Measurements from ENCODE around the gene TSC22D4.

DNA sequence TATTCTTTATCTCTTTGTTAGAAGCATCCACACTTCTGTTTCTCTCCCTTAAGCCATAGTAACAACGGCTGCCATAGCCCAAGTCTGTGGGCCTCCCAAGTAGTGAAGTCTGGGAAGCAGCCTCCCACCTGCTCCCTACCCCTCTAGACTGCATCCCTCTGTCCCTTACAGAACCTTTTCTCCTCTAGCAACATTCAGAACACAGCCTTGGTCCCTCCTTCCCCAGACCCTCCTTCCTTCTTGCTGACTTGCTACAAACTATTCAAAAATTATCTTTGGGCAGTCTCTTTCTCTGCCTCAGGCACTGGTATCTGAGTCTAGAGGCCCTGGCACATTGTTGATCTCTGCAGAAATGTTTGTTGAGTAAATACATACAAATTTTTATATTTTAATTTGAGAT is 2.5 kb upstream of the TSC22D4 start:
- TF ChIP-seq RAD21 (IDR thresholded peaks at IDR 0.05) (no peak), FOXA1 (IDR thresholded peaks at IDR 0.05) (no peak), GABPA (IDR thresholded peaks at IDR 0.05 in 1 of 2, conservative IDR thresholded peaks at IDR 0.05 in 1 of 2) (no peak), YY1 (IDR thresholded peaks at IDR 0.05) (no peak), SP1 (IDR thresholded peaks at IDR 0.05) (no peak), TAF1 (conservative IDR thresholded peaks at IDR 0.05) (no peak), HNF4G (IDR thresholded peaks at IDR 0.05) (no peak), JUND (IDR thresholded peaks at IDR 0.05) (no peak), RXRA (IDR thresholded peaks at IDR 0.05) (no peak)
- TF ChIP-seq, protein P1, sequence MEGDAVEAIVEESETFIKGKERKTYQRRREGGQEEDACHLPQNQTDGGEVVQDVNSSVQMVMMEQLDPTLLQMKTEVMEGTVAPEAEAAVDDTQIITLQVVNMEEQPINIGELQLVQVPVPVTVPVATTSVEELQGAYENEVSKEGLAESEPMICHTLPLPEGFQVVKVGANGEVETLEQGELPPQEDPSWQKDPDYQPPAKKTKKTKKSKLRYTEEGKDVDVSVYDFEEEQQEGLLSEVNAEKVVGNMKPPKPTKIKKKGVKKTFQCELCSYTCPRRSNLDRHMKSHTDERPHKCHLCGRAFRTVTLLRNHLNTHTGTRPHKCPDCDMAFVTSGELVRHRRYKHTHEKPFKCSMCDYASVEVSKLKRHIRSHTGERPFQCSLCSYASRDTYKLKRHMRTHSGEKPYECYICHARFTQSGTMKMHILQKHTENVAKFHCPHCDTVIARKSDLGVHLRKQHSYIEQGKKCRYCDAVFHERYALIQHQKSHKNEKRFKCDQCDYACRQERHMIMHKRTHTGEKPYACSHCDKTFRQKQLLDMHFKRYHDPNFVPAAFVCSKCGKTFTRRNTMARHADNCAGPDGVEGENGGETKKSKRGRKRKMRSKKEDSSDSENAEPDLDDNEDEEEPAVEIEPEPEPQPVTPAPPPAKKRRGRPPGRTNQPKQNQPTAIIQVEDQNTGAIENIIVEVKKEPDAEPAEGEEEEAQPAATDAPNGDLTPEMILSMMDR (IDR thresholded peaks at IDR 0.05; ENCODE audit: low read depth, low read length, missing input control) = no peak
- TF ChIP-seq, protein P2, sequence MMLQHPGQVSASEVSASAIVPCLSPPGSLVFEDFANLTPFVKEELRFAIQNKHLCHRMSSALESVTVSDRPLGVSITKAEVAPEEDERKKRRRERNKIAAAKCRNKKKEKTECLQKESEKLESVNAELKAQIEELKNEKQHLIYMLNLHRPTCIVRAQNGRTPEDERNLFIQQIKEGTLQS (IDR thresholded peaks at IDR 0.05) = no peak
- TF ChIP-seq, protein P3, sequence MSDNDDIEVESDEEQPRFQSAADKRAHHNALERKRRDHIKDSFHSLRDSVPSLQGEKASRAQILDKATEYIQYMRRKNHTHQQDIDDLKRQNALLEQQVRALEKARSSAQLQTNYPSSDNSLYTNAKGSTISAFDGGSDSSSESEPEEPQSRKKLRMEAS (IDR thresholded peaks at IDR 0.05) = no peak
- TF ChIP-seq, protein P4, sequence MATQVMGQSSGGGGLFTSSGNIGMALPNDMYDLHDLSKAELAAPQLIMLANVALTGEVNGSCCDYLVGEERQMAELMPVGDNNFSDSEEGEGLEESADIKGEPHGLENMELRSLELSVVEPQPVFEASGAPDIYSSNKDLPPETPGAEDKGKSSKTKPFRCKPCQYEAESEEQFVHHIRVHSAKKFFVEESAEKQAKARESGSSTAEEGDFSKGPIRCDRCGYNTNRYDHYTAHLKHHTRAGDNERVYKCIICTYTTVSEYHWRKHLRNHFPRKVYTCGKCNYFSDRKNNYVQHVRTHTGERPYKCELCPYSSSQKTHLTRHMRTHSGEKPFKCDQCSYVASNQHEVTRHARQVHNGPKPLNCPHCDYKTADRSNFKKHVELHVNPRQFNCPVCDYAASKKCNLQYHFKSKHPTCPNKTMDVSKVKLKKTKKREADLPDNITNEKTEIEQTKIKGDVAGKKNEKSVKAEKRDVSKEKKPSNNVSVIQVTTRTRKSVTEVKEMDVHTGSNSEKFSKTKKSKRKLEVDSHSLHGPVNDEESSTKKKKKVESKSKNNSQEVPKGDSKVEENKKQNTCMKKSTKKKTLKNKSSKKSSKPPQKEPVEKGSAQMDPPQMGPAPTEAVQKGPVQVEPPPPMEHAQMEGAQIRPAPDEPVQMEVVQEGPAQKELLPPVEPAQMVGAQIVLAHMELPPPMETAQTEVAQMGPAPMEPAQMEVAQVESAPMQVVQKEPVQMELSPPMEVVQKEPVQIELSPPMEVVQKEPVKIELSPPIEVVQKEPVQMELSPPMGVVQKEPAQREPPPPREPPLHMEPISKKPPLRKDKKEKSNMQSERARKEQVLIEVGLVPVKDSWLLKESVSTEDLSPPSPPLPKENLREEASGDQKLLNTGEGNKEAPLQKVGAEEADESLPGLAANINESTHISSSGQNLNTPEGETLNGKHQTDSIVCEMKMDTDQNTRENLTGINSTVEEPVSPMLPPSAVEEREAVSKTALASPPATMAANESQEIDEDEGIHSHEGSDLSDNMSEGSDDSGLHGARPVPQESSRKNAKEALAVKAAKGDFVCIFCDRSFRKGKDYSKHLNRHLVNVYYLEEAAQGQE (IDR thresholded peaks at IDR 0.05) = no peak

All from liver (tissue), 3 donors.